Left kidney (tissue), 1 donor: ENCODE data around the gene ZDHHC22. TPM values are rescaled to one million over a fixed set of nuclear protein-coding genes. Genes with fewer than 3 reads are reported as not detected.

Source experiments
- polyA plus RNA-seq: library from polyadenylated mRNA; unstranded; fragments of 120-200 nt; gene quantifications from one replicate; pipeline ENCODE4 v1.2.1, GENCODE V29; 2013; ENCODE audit not compliant: insufficient read length

Gene ZDHHC22
- polyA plus RNA-seq, 1 donor, result 0.57 TPM

Other genes with a start within 250 kb of the ZDHHC22 start
- gene IRF2BPL, start 113.1 kb downstream of the ZDHHC22 start, polyA plus RNA-seq, result 42.3 TPM
- gene CIPC, start 43.5 kb downstream of the ZDHHC22 start, polyA plus RNA-seq, result 27.9 TPM
- gene TMEM63C, start 40.0 kb upstream of the ZDHHC22 start, polyA plus RNA-seq, result 2.8 TPM
- gene NGB, start 129.4 kb upstream of the ZDHHC22 start, polyA plus RNA-seq, result not detected
- 59.7 TPM for gene POMT2, start 179.1 kb upstream of the ZDHHC22 start, polyA plus RNA-seq
- gene GSTZ1, start 179.2 kb upstream of the ZDHHC22 start, polyA plus RNA-seq, result 30.7 TPM
- 28.8 TPM for gene TMED8, start 235.3 kb upstream of the ZDHHC22 start, polyA plus RNA-seq
- gene SAMD15, start 235.6 kb upstream of the ZDHHC22 start, polyA plus RNA-seq, result 12.7 TPM